Activated CD4-positive, alpha-beta T cell treated with anti-CD3 and anti-CD28 coated beads, Interleukin-2, Interleukin-6, amounts not matched to agents 100 ng/mL and 50 ng/mL, durations not matched to agents 16 hours and 8 hours (primary cell): ENCODE results near the gene EXTL2.
"Not testable (repeated sequence)": the region's sequence is repeated elsewhere in the genome, so short reads cannot be mapped to it uniquely, and the experiment has no call there.

ENCODE experiments used
- DNase-seq: peaks from one replicate; pipeline ENCODE4 v3.0.0-alpha.2; 2020

The EXTL2 gene

GRCh38 chr1:100852976-100853375 lies 41.7 kb downstream of the EXTL2 start:
- DNase-seq = no peak

- no peak for DNase-seq
Measured at GRCh38 chr1:100851726-100852125, 42.9 kb downstream of the EXTL2 start.

GRCh38 chr1:100847361-100848082 lies 47.1 kb downstream of the EXTL2 start:
- no peak for DNase-seq

- DNase-seq = not testable (repeated sequence)
Measured at GRCh38 chr1:100843160-100843559, 51.5 kb downstream of the EXTL2 start.

- DNase-seq = no peak
Measured at GRCh38 chr1:100835866-100836842, 58.5 kb downstream of the EXTL2 start.

- DNase-seq = peak; percentile 16
Measured at GRCh38 chr1:100834777-100835660, 59.6 kb downstream of the EXTL2 start.

- no peak for DNase-seq
Measured at GRCh38 chr1:100832694-100833428, 61.8 kb downstream of the EXTL2 start.

- DNase-seq = not testable (repeated sequence)
Measured at GRCh38 chr1:100825666-100826065, 69.0 kb downstream of the EXTL2 start.
